ENCODE results near the gene GPR152. TPM values are rescaled to one million over a fixed set of nuclear protein-coding genes. Genes with fewer than 3 reads are reported as not detected.
A peak's percentile ranks its signal among the peaks of the same experiment; 100 is the strongest.

The GPR152 gene
- total RNA-seq, 1 experiment from 2014 or later: not detected

DNA sequence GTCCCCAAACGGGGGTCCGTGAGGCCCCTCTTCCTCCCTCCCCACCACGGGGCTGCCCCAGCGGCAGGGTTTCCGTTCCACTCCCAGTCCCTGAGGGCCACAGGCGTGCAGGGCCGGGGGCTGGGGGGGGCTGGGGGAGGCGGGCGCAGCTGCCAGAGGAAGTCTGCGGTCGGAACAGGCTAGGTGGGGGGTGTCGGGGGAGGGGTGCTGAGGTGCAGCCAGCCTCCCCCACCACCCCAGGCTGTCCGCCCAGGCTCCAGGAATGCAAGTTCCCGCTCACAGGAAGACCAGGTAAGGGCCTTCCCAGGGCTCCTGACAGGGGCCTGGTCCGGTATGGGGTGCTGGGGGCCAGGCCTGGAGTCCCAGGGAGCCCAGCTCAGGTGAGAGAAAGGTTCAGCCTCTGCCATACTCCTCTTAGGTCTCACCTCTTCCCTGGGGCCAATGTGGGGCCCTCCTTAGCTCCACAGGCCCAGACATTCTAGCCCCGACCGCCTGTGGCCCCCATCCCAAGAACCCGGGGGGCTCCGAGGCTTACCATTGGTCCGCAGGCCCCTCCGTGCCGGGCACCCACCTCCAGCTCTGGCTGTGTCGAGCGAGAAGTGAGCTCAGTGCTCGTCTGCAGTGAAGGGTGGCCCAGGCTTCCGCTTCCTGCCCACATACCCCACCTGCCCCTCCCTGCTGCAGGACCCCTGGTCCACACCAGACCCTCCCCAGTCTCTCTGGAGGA, 15.3 kb downstream of the GPR152 start, which contains the start of gene PTPRCAP:
Gene PTPRCAP, minus strand, starts transcription at position 601 of the 727 bp plus-strand sequence. Its CDS starts 63 bp downstream, at position 538.
- TF ChIP-seq, protein P1, sequence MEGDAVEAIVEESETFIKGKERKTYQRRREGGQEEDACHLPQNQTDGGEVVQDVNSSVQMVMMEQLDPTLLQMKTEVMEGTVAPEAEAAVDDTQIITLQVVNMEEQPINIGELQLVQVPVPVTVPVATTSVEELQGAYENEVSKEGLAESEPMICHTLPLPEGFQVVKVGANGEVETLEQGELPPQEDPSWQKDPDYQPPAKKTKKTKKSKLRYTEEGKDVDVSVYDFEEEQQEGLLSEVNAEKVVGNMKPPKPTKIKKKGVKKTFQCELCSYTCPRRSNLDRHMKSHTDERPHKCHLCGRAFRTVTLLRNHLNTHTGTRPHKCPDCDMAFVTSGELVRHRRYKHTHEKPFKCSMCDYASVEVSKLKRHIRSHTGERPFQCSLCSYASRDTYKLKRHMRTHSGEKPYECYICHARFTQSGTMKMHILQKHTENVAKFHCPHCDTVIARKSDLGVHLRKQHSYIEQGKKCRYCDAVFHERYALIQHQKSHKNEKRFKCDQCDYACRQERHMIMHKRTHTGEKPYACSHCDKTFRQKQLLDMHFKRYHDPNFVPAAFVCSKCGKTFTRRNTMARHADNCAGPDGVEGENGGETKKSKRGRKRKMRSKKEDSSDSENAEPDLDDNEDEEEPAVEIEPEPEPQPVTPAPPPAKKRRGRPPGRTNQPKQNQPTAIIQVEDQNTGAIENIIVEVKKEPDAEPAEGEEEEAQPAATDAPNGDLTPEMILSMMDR (IDR thresholded peaks at IDR 0.05; ENCODE audit: insufficient read depth in 1 of 2, low read depth in 1 of 2, low read length in 1 of 2, severe bottlenecking in 1 of 2, unreplicated experiment in 1 of 2): no peak
- no peaks in the 10 kb centered on the region for H3K27me3 ChIP-seq (replicated peaks; ENCODE audit: control insufficient read depth, insufficient read depth, low read length)
- no peak for DNase-seq
- BruUV-seq (replicated peaks): no TSS peak
- H3K4me3 ChIP-seq (ENCODE audit: low read depth, low read length): no peak within 1 kb of the TSS
- Mint-ChIP-seq H3K36me3 (ENCODE audit: insufficient read depth, unreplicated experiment) (peaks cover 83% of the 10 kb centered on the region), H3K9me3 (ENCODE audit: unreplicated experiment) (no peaks in the 10 kb centered on the region), H3K27me3 (ENCODE audit: insufficient read depth, unreplicated experiment) (no peaks in the 10 kb centered on the region), H3K27ac (ENCODE audit: unreplicated experiment) (peak within 1 kb of the TSS; percentile 45), H3K4me3 (ENCODE audit: unreplicated experiment) (no peak within 1 kb of the TSS), H3K4me1 (ENCODE audit: low read depth, unreplicated experiment) (no peaks in the 10 kb centered on the region)
- H3K9me3 ChIP-seq: no peaks in the 10 kb centered on the region
- POLR2A ChIA-PET: interaction anchor here (1.2 kb wide), 1 partner anchor 28 kb away, joined by 3 read pairs; no protein-coding TSS in a partner anchor
- CTCF ChIA-PET: interaction anchor here (2.0 kb wide), 1 partner anchor 36 kb away, joined by 6 read pairs; the partner anchor contains the start of gene PPP1CA
- intact Hi-C loops (cut with micrococcal nuclease; ENCODE audit: unreplicated experiment): no loop called here
- peaks cover 29% of the 10 kb centered on the region for H3K36me3 ChIP-seq (ENCODE audit: control insufficient read depth, insufficient read depth, low read length)
- peaks cover 4% of the 10 kb centered on the region; the same call in 1 of the 2 replicates for H3K4me1 ChIP-seq

DNA sequence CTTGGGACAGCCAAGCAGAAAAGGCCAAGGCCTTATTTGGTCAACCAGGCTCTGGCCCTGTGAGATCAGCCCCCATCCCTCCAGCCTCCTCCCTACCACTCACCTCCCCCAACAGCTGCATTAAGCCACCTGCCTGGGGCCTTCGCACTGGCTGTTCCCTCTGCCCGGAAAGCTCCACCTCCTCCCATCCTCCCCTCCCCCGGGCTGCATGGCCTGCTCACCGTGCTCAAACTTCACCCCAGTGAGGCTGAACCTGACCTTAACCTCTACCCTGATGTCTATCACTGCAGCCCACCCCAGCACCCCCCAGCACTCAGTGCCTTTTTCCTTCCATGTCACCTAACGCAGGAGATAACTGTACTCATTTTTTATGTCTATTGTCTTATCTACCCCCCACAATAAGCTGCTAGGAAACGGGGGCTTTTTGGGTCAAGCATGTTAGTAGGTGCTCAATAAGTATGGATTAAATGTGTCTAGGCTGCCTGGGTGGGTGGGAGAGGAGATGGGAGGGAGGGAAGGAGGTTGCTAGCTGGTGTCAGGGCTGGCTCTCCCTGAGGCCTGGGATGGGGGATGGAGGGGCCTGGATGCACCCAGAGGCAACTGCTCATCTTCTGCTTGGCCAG, 16.0 kb downstream of the GPR152 start:
- BruUV-seq (replicated peaks): no TSS peak
- Histone ChIP-seq H3K4me3 (ENCODE audit: low read depth, low read length) (no peak overlapping the region), H3K27me3 (replicated peaks; ENCODE audit: control insufficient read depth, insufficient read depth, low read length) (no peaks in the 10 kb centered on the region), H3K9me3 (no peaks in the 10 kb centered on the region), H3K36me3 (ENCODE audit: control insufficient read depth, insufficient read depth, low read length) (peaks cover 24% of the 10 kb centered on the region), H3K4me1 (no peaks in the 10 kb centered on the region)
- TF ChIP-seq, protein P1 (IDR thresholded peaks at IDR 0.05; ENCODE audit: insufficient read depth in 1 of 2, low read depth in 1 of 2, low read length in 1 of 2, severe bottlenecking in 1 of 2, unreplicated experiment in 1 of 2): no peak
- Mint-ChIP-seq H3K27me3 (ENCODE audit: insufficient read depth, unreplicated experiment) (no peaks in the 10 kb centered on the region), H3K27ac (ENCODE audit: unreplicated experiment) (peak overlapping the region; percentile 45), H3K4me3 (ENCODE audit: unreplicated experiment) (no peak overlapping the region), H3K4me1 (ENCODE audit: low read depth, unreplicated experiment) (no peaks in the 10 kb centered on the region), H3K36me3 (ENCODE audit: insufficient read depth, unreplicated experiment) (peaks cover 83% of the 10 kb centered on the region), H3K9me3 (ENCODE audit: unreplicated experiment) (no peaks in the 10 kb centered on the region)
- intact Hi-C loops (cut with micrococcal nuclease; ENCODE audit: unreplicated experiment): no loop called here
- POLR2A ChIA-PET: interaction anchor here (1.0 to 1.2 kb wide), 2 partner anchors 29 to 36 kb away, joined by 3 to 11 read pairs; no protein-coding TSS in a partner anchor
- CTCF ChIA-PET: no interaction called here
- DNase-seq: peak in 1 of 2 experiments; percentile 55

DNA sequence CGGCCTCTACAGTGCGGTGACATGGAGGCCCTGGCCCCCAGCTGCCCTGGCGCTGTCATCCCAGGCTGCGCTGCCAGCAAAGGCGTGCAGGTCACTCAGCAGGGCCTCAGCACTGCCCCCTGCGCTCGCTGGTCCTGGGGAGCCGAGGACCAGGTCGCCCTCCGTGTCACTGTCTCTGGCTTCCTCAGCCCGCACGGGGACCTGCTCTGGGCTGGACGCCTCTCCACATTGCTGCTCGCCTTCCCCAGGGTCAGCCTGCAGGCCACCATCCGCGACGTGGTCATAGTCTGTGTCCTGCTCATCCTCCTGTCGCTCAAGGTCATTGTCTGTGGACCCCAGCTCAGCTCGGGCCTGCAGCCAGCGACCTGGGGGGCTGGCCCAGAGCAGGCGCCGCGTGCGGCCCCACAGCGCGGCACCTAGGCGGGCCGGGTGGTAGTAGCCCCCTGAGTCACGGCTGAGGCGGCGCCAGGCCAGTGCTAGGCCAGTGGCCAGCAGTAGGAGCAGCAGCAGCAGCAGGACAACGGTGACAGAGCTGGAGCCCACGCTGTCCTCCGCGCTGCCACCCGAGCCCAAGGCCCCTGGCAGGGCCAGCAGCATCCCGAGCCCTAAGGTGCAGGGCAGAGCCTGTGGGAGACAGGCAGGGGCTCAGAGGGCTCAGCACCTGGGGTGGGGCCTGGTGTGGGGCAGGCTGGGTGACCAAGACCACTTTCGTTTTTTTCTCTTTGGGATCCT, 16.6 kb downstream of the GPR152 start:
- intact Hi-C loops (cut with micrococcal nuclease; ENCODE audit: unreplicated experiment): no loop called here
- Mint-ChIP-seq H3K27me3 (ENCODE audit: insufficient read depth, unreplicated experiment) (no peaks in the 10 kb centered on the region), H3K9me3 (ENCODE audit: unreplicated experiment) (no peaks in the 10 kb centered on the region), H3K4me3 (ENCODE audit: unreplicated experiment) (no peak overlapping the region), H3K4me1 (ENCODE audit: low read depth, unreplicated experiment) (no peaks in the 10 kb centered on the region), H3K27ac (ENCODE audit: unreplicated experiment) (peak overlapping the region; percentile 45), H3K36me3 (ENCODE audit: insufficient read depth, unreplicated experiment) (peaks cover 82% of the 10 kb centered on the region)
- ChIA-PET CTCF (no interaction called here), POLR2A (interaction anchor here (1.0 to 1.2 kb wide), 2 partner anchors 29 to 35 kb away, joined by 3 to 11 read pairs; no protein-coding TSS in a partner anchor)
- Histone ChIP-seq H3K4me3 (ENCODE audit: low read depth, low read length) (no peak overlapping the region), H3K36me3 (ENCODE audit: control insufficient read depth, insufficient read depth, low read length) (peaks cover 21% of the 10 kb centered on the region), H3K27me3 (replicated peaks; ENCODE audit: control insufficient read depth, insufficient read depth, low read length) (no peaks in the 10 kb centered on the region), H3K4me1 (no peaks in the 10 kb centered on the region), H3K9me3 (no peaks in the 10 kb centered on the region)
- no TSS peak for BruUV-seq (replicated peaks)
- DNase-seq: no peak
- TF ChIP-seq, protein P1 (IDR thresholded peaks at IDR 0.05; ENCODE audit: insufficient read depth in 1 of 2, low read depth in 1 of 2, low read length in 1 of 2, severe bottlenecking in 1 of 2, unreplicated experiment in 1 of 2): no peak

Data from Caco-2 (cell line).